ENCODE measurements around the gene SZRD1.

The SZRD1 gene

DNA sequence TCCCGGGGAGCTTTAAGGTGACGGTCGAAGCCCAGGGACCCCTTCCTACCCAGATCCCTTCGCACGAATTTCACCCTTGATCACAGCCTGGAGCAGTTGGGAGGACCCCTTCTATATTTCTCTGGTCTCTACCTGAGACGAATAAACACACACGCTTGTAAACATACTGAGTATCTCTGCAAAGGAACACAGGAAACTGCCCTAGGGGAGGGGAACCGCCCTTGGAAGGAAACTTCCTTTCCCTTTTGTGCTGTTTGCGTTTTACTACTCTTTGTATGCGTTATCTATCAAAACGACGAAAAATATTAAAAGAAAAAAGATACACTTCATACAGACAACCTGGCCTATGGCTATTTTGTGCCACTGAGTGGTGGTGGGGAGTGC, 74.2 kb downstream of the SZRD1 start:
- DNase-seq, result no peak

DNA sequence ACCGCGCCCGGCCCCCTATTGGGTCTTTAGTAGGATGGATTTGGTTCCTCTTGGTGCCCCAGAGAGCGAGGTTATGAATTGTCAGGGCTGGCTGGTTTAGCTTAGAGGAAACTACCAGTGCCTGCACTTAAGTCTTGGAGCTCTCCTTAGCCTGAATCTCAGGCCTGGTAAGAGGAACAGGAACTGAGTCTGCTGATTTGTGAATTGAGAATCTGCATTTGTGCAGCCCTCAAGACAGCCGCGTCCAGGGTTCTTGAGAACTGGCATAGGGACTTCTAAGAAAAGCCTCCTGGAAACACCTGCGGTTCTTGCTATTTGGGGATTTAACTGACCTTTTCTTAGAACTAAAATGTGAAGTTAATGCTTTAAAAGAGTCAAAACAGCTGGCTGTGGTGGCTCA, 75.2 kb downstream of the SZRD1 start:
- no peak for DNase-seq

DNA sequence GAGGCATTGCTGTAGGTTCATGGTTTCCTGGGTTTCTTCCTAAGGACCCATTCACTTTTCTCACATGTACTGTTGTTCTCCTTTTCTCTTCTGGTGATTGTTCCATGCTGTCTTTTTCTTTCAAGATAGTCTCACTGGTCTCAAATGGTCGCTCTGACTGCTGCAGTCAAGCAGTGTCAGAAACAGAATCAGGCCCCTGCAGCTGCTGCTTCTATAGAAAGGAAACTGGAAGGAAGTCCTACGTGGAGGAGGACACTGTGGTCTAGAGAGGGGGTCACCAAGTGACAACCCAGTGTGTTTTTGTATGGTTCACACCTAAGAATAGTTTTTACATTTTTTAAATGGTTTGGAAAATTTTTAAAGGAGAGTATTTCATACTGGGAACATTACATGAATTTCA, 75.9 kb downstream of the SZRD1 start:
- no peak for DNase-seq

DNA sequence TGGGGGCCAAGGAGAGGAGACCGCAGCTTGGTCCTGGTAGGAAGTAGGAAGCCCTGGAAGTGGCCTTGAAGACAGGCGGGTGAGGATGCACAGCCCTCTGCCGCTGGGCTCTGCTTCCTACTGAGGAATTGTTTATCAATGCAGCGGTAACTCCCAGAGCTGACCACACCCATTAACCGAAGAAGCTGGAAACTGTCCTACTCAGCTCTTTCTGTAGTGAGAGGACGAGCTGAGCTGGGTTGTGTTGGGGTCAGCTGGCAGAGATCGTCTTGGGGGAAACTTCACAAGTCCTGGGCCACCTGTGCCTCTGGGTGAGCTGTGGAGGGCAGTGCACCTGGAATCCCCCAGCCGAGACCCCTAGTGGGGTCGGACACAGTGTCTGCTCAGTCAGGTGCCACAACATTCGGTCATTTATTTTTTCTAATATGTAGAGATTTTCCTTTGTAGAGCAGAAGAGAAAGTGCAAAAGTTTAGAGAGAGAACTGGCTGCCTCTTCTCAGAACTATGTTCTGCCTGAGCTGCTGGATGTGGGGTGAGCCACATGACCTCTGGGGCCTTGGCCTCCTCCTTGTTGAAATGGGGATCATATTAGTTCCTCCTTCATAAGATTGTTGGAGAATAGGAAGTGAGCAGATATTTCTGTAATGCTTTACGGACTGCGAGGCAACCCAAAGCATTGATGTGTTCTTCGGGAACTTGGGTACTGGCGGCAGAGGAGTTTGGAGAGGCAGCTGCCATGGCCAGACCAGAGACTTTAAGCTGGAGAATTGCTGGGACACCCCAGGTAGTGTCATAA, 77.1 kb downstream of the SZRD1 start:
- no peak for DNase-seq

DNA sequence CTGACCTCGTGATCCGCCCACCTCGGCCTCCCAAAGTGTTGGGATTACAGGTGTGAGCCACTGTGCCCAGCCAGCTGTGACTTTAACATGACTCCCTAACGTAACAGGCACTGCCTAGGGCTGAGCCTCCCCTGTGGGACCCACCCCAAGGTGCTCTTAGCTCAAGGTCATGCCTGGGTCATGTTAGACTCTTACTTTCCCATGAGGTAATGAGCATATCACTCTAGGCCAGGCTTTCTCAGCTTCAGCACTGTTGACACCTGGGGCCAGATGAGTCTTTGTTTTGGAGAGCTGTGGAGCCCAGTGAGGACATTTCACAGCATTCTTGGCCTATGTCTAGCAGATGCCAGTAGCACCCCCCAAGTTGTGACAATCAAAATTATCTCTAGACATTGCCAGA, 78.0 kb downstream of the SZRD1 start:
- no peak for DNase-seq

DNA sequence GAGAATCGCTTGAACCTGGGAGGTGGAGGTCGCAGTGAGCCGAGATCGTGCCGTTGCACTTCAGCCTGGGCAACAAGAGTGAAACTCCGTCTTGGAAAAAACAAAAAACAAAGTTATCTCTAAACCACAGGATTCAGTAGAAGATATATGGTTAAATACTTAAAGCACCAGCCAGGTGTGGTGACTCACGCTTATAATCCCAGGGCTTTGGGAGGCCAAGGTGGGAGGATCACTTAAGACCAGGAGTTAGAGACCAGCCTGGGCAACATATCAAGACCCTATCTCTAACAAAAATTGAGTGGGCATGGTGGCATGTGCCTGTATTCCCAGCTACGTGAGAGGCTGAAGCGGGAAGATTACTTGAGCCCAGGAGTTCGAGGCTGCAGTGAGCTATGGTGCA, 79.1 kb downstream of the SZRD1 start:
- DNase-seq, result no peak

DNA sequence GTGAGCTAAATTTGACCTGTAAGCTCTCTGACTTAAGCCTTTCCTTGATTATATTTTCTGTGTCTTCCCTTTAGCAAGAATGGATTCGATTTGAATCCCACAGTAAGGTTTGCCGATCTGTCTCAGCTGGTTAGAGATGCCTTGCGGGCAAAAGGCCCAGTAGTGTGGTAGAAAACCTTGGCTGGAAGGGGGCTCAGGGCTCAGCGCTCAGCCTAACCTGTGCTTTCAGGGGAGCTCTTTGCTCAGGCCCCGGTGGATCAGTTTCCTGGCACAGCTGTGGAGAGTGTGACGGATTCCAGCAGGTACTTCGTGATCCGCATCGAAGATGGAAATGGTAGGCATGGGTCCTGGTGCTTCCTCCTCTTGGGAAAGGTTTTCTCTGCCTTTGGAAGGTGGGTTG, 80.6 kb downstream of the SZRD1 start:
- DNase-seq, result no peak
